T47D (cell line): ENCODE measurements around the gene TNRC6C.
"Not testable (repeated sequence)": the region's sequence is repeated elsewhere in the genome, so short reads cannot be mapped to it uniquely, and the experiment has no call there.

Source experiments
- DNase-seq, 2 experiments: peaks; one replicate each; pipeline versions ENCODE4 v3.0.0 to v3.0.0-alpha.2; 2011 to 2012; ENCODE audit warnings: low read depth in 1 of 2, low spot score in 1 of 2
- JUND ChIP-seq: IDR thresholded peaks from 2 replicates; pipeline ENCODE4 v1.6.1; 2012; ENCODE audit warnings: low read depth
- in situ Hi-C: cut with HindIII; loops from 2 replicates; pipeline ENCODE4 v1.10.0; 2016; ENCODE audit warnings: low sequenced_read_pairs, low pct_unique_long_range_greater_than_20kb

TNRC6C gene

DNA sequence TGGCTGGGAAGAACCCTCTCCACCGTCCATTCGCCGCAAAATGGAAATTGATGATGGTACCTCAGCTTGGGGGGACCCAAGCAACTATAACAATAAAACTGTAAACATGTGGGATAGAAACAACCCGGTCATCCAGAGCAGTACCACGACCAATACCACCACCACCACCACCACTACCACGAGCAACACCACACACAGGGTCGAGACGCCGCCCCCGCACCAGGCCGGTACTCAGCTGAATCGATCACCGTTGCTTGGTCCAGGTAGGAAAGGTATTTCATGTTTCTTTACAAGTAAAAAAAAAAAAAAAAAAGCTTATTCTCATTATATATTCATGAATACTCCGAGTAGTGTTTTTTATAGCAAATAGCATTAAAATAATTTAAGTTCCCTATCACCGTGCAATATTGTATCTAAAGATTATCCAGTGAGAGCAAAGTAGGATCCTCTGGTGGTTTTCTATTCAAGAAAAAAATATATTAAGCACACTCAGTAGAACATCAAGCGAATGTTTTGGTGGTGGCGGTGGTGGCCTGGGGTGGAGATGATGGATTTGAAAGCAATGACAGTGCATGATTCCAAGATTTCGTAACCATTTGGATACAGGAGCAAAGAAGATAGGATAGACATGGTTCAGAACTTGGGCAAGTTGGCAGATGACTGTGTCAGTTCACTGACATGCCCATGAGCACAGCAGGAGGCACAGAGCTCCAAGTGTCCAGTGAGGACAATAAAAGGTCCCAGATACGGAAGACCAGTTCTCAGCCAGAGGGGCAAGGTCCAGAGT lies 92.9 kb downstream of the TNRC6C start:
- TF ChIP-seq JUND, result no peak
- no peak for DNase-seq

DNA sequence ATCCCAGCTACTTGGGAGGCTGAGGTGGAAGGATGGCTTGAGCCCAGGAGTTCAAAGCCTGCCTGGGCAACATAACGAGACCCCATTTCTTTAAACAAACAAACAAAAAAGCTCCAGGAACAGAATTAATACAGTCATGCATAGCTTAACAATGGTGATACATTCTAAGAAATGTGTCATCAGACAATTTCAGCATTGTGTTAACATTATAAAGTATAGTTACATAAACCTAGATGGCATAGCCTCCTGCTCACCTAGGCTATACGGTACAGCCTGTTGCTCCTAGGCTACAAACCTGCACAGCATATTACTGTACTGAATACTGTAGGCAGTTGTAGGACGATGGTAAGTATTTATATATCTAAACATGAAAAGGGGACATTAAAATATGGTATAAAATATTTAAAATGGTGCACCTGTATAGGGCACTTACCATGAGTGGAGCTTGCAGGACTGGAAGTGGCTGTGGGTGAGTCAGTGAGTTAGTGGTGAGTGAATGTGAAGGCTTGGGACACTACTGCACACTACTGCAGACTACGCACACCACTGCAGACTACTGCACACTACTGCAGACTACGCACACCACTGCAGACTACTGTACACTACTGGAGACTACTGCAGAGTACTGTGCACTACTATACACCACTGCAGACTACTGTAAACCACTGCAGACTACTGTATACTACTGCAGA lies 95.4 kb downstream of the TNRC6C start:
- TF ChIP-seq JUND, result no peak
- DNase-seq, result no peak
- in situ Hi-C loops, result no loop called here

More for the DNA sequence above, 92.9 kb downstream of the TNRC6C start:
- in situ Hi-C loops, result no loop called here

DNA sequence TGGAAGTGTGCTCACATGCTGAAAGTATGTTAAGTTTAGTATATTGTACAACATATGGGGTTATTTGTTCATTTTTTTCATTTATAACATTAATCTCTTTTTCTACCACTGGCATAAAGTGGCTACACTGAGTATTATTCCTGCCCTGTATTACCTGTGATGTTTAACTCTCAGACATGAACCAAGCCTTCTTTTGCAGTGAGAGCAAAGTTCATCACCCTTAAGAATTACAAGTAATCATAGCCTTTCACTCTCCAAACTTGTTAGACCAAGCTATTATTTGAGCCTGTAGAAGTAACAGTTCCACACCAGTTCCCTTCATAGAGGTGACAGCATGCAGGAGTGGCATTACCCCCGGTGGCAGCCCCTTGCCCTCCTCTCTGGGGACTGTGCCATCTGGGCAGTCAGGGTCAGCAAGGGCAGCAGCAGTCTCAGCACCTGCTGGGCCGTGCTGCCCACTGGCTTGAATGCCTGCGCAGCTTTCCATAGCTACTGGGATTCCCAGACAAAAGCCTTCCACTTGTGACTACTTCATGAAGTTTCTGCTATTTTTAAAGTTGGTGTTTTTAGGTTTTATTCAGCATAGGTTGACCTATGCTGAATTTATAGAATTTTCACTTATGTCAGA lies 98.7 kb downstream of the TNRC6C start:
- in situ Hi-C loops, result no loop called here

DNA sequence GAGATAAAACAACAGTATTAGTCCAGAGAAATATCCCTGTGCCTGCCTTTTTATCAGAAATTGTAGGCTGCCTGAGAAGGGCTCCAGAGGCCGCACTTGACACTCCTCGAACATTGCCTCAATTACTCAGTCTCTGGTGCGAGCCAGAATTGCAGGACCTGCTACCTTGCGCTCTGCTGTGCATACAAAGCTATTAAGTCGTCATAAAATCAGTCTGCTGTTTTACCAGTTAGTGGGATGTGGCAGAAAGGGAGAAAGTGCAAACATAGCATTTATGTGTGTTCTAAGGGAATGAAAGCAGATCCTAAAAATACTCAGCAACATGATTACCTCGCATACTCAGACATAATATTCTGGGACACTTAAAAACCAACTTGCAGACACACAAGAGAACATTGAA lies 99.5 kb downstream of the TNRC6C start:
- in situ Hi-C loops, result no loop called here
- no peak for TF ChIP-seq JUND

More for the DNA sequence above, 98.7 kb downstream of the TNRC6C start:
- no peak for DNase-seq
- no peak for TF ChIP-seq JUND

GRCh38 chr17:78058581-78058980 lies 100.1 kb downstream of the TNRC6C start:
- TF ChIP-seq JUND, result no peak
- in situ Hi-C loops, result no loop called here

More for the DNA sequence above, 99.5 kb downstream of the TNRC6C start:
- DNase-seq, result no peak

DNA sequence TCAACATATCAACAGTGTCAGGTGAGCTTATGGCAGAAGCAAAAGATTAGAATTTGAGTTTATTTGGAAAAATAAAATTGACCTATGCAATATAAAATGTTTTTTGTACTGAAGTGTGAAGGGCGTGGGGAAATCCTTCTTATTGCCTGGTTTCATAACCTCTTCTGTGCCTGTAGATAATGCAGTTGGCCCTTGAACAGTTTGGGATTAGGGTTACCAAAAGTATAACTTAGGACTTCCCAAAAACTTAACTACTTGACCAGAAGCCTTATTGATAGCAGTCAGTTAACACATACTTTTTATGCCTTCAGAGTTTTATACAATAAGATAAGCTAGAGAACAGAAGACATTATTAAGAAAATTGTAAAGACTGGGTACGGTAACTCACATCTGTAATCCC lies 104.1 kb downstream of the TNRC6C start:
- in situ Hi-C loops, result no loop called here
- no peak for DNase-seq
- no peak for TF ChIP-seq JUND

More at GRCh38 chr17:78058581-78058980, 100.1 kb downstream of the TNRC6C start:
- no peak for DNase-seq

DNA sequence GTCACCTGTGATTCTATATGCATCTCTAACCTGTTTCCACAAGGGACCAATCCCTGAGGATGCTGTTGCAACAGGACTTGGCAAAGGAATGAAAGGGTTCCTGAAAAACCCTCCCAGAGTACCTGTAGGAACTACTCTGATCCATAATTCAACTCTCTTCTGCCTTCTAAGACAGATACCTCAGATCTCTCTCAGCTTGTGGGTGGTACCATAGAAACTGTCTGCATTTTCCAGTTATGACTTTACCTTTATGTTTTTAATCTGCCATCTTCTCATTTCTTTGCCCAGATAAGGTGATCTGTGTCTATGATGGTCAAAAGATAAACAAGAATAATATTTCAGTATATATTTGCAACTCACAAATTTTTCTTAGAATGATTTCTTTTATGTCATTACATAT lies 105.0 kb downstream of the TNRC6C start:
- in situ Hi-C loops, result no loop called here
- no peak for TF ChIP-seq JUND
- DNase-seq, result no peak

GRCh38 chr17:78064708-78065107 lies 106.2 kb downstream of the TNRC6C start:
- TF ChIP-seq JUND, result no peak
- in situ Hi-C loops, result no loop called here
- DNase-seq, result no peak

DNA sequence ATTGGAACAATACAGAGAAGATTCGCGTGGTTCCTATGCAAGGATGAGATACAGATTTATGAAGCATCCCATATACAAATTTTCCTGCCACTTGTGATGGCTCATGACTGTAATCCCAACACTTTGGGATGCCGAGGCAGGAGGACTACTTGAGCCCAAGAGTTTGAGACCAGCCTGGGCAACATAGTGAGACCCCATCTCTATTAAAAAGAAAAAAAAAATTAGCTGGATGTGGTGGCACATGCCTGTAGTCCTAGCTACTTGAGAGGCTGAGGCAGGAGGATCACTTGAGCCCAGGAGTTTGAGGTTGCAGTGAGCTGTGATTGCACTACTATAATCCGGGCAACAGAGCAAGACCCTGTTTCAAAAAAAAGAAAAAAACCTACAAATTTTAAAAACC lies 108.5 kb downstream of the TNRC6C start:
- in situ Hi-C loops, DNase-seq: not testable (repeated sequence)

DNA sequence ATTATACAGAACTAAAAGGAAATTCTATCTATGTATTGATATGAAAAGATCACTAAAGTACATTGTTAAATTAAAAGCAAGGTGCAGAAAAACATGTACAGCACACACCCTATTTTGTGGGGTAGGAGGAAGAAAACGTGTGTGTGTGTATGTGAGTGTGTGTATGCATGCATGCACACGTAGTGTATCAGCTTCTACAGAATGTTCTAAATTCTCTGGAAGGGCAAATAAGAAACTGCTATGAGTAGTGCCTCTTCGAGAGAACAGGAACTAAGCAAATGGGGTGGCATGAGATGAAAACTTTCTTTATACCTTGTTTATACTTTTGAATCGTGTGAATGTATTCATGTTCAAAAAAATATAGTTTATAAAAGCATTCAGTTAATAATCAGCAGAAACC lies 111.2 kb downstream of the TNRC6C start:
- no peak for DNase-seq
- TF ChIP-seq JUND, result no peak
- in situ Hi-C loops, result no loop called here

DNA sequence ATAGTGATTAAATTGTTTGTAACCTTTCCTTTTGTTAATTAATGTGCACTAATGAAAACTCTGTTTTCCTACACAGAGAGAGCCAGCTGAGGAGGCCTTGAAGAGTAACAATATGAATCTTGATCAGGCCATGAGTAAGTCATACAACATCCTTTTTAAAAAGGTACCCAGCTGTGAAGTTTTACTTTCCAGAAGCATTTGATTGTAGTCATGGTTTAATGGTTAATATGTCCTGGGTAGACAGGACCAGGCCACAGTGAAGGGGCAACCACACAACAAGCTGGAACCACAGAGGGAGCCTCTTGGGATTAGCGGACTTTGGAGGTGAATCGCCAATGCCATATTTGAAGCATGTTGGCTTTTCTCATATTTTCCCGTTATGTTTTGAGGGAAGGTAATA lies 114.5 kb downstream of the TNRC6C start:
- no peak for DNase-seq
- TF ChIP-seq JUND, result no peak
- in situ Hi-C loops, result no loop called here

DNA sequence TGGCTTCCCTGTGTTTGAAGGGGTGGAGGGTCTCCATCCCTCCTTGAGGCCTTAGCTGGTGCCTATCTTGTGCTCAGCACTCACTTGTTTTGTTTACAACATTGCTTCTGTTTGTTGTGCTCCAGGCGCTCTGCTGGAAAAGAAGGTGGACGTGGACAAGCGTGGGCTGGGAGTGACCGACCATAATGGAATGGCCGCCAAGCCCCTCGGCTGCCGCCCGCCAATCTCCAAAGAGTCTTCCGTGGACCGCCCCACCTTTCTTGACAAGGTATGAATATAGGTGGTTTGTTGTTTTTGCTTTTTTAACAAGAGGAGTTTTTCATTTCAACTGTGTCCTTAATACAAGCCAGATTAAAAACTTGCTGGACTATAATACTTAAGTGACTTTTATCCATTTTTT lies 116.5 kb downstream of the TNRC6C start:
- in situ Hi-C loops, result no loop called here
- TF ChIP-seq JUND, result no peak

GRCh38 chr17:78075545-78075944 lies 117.0 kb downstream of the TNRC6C start:
- in situ Hi-C loops, result no loop called here
- TF ChIP-seq JUND, result no peak
- DNase-seq, result no peak

More for the DNA sequence above, 116.5 kb downstream of the TNRC6C start:
- no peak for DNase-seq

DNA sequence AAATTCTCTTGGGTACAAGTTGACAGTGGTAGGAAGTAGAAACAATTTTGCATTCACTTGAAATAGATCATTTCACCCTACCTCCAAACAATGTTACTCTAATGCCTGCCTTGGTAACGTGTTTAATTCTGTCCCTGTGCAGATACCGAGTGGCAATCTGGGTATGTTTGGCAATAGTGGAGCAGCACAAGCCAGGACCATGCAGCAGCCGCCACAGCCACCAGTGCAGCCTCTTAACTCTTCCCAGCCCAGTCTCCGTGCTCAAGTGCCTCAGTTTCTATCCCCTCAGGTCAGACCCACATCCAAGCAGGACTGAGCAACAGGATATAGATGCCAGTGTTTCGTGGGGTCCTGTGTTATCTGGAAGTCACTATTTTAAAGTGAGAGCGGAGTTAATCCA lies 120.8 kb downstream of the TNRC6C start:
- in situ Hi-C loops, result no loop called here
- DNase-seq, result no peak
- no peak for TF ChIP-seq JUND
